Stimulated activated CD4-positive, alpha-beta T cell treated with anti-CD3 and anti-CD28 coated beads, TNF-alpha, amount 100 ng/mL, for 24 hours (primary cell): Measurements from ENCODE around the gene PDHX.
"Not testable (repeated sequence)": the region's sequence is repeated elsewhere in the genome, so short reads cannot be mapped to it uniquely, and the experiment has no call there.

ENCODE experiments used
- DNase-seq, 3 experiments: peaks; one replicate each; pipeline ENCODE4 v3.0.0-alpha.2; 2020; ENCODE audit warnings: low read depth in 3 of 3

Gene PDHX

DNA sequence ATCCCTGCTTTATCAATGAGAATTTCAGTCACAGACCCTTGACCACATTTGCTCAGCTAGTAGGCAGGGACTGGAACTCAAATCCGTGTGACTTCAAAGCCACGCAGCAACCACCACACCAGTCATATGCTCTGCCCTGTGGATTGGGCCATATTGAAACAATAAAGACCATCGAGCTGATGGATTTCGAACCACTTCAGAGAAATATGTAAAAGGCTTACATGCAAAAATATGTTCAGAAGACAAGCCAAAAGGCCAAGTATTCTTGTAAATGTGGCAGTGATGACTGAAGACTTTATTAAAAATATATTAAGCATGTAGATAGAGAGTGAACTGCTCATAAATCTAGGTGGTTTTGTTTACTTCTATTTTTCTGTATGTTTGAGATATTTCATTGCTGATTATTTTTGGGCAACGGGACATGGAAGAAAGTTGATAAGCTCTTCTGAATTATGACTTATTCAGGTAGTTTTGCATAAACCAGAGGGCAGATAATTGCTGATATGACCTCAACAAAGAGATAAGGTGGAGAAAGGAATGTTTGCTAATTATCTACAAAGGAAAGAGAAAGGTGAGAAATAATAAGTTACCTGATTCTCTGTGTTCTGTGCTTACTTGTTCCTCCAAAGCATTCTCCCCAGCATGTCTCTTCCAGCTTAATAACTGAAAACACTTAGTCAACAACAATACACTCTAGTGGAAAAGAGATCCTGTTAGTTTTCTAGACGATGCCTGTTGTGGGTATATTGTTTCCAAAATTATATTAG, 99.4 kb downstream of the PDHX start:
- DNase-seq, result no peak

DNA sequence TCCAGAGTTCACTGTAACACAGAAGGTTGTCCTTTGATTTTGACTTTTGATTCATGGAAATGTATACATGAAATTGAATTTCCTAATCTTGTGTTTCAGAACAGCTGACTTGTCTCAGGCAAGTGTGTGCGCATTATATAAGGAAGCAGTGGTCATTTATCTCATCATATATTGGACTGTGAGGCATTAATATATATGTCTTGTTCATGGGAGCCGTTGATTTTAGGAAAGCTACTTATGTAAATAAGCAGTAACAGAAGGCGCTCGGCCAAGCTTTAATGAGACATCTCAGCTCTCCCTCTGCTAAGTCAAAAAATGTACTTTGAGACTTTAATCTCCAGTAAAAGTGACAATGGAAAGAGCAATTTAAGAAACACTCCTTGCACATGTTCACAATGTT, 100.5 kb downstream of the PDHX start:
- no peak for DNase-seq

DNA sequence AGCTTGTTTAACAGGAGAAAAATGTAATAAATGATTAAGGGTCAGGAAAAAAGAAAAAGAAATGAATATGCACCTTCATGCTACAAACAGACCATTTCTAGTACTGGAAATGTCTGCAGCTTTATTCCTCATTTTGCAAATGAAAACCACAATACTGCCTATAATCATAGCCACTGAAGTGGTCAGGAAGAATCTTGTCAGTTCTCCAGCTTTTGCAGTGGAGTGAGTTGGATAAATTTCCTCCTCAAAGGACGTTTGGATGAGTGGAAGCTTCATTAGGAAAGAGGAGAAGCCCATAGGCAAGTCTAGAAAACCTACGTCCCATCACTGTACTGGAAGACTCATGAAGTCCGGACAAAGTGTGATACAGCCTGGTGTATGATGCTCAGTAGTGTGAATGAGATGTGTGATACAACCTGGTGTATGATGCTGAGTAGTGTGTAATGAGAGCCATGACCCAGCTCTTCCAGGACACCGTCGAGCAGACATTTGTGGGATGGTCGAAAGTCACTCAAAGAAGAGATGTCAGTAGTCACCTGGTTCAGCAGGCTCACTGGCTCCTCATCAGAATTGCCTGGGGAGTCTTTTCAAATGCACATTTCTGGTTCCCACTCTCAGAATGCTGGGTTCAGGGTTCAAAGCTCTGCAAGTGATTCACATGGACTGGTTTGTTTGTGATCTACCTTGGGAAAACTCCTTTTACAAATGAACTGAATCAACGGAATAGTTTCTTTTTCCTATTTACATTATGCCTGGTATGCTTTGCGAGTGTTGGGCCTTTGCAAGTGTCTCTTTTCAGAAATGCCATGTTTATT, 101.3 kb downstream of the PDHX start:
- no peak for DNase-seq

DNA sequence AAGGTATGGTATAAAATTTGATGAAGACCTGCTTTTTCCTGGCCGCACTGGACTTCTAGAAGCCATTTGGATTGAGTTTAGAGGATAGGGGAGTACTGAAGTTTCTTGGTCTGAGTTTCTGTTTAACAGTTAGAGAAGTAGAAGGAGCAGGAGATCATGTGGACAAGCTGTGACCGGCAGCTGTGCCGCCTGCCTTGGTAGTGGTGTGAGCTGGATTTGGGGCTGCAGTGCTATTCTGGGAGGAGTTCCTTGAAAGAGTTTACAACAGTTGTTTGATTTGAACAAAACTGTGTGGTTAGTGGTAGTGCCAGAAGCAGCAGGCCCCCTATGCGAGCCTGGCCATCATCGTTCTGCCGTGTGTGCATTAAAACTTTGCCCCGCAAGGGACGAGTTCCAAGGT, 105.2 kb downstream of the PDHX start:
- no peak for DNase-seq

DNA sequence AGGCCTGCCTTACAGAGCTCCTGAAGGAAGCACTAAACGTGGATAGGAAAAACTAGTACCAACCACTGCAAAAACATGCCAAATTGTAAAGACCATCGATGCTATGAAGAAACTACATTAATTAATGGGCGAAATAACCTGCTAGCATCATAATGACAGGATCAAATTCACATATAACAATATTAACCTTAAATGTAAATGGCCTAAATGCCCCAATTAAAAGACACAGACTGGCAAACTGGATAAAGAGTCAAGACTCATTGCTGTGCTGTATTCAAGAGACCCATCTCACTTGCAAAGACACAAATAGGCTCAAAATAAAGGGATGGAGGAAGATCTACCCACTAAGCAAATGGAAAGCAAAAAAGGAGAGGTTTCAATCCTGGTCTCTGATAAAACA, 107.5 kb downstream of the PDHX start:
- DNase-seq, result not testable (repeated sequence)

DNA sequence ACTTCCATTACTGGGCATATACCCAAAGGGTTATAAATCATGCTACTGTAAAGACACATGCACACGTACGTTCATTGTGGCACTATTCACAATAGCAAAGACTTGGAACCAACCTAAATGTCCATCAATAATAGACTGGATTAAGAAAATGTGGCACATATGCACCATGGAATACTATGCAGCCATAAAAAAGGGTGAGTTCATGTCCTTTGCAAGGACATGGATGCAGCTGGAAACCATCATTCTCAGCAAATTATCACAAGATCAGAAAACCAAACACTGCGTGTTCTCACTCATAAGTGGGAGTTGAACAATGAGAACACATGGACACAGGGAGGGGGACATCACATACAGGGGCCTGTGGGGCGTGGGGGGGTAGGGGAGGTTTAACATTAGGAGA, 111.6 kb downstream of the PDHX start:
- not testable (repeated sequence) for DNase-seq

- no peak for DNase-seq
These were observed 113.7 kb downstream of the PDHX start for GRCh38 chr11:35029979-35030682.

DNA sequence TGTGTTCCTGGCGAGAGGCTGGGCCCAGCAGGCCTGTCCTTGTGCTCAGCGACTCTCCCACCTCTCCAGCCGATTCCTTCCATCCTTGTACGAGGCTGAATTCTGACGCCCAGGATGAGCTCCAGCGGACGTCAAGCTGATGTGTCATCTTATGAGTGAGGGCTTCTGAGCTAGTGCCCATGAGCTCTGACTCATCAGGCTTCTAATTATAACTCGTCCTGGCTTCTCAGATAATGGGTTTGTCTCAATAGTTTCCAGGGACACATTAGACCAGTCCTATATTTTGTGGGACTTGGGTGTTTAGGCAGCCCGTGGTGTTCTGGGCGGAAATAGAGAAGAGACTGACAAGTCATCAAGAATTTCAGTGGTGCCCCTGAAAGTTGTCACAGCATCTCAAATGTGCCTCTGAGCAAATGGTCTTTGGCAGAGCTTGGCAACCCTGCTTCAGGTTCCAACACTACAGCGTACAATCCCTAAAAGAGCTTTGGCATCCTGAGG, 114.3 kb downstream of the PDHX start:
- DNase-seq, result no peak

DNA sequence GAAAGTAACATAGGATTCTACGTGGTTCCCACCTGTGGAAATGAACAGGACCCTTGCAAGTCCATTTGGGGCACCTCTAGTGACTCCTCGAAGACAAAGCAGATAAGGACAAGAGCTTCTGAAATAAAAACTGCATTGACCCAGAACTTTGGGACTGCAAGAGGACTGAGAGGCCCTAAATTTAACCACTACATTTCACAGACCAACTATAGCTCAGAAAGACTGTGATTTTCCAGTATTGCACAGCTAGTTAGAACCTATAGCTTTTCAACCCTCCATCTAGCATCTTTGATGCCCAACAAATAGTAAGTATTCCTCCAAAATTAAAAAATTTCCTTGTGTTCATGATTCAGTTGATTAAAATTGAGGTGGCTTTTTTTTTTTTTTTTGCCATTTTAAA, 114.9 kb downstream of the PDHX start:
- DNase-seq, result no peak

GRCh38 chr11:35031867-35032266, 115.4 kb downstream of the PDHX start:
- DNase-seq, result no peak

DNA sequence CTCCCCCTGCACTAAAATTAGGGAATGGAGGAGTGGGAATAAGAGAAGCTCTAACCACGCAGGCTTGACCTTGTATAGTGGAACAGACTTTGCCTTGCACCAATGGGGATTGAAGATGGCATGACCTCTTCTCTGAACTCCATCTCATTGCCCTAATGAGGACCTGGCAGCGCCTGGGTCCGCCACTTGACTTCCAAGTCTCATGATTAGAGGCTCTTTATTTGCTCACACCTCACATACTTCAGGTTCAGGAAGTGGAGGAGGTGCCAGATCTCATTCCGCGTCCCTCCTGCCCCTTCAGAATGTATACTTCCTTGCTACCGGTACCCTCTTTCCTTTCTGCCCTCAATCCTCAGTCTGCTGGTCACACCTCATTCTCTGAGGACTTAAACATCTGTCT, 116.6 kb downstream of the PDHX start:
- DNase-seq, result no peak

DNA sequence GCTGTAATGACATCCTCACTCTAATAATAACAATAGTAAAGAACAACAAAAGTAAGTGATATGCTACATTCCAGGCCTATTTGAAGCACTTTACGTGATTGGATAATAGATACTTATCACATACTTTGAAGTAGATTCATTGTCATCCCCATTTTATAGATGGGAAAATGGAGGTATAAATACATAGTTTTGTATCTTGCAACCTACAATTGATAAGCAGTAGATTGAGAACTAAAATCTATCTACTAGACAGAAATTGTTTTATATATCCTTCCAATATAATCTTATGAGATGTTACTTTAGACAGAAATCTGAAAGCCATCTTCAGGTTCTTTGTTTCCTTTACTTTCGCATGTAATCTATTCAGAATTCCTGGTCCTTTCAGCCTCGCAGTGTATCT, 118.0 kb downstream of the PDHX start:
- DNase-seq, result no peak

- no peak for DNase-seq
These were observed 119.5 kb downstream of the PDHX start for GRCh38 chr11:35035894-35036408.

DNA sequence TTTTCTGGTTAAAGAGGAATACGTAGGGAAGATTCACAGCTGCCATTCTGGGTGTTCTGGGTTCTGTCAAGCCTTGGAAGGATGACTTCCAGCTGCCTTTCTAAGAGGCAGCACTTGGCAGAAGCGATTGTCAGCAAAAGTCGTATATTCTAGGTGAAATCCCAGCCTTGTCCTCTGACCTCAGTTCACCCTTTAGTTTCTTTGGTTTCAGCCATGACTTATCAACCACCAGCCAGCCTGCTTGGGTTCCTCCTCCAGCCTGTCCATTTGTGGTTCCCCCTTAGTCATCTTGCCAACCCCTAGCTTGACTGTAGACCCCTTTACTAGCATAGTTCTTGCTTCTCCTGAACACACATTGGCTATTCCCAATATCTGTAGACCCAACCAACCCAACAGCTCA, 120.2 kb downstream of the PDHX start:
- DNase-seq, result no peak

- no peak for DNase-seq
These were observed 122.0 kb downstream of the PDHX start for GRCh38 chr11:35038211-35038928.

DNA sequence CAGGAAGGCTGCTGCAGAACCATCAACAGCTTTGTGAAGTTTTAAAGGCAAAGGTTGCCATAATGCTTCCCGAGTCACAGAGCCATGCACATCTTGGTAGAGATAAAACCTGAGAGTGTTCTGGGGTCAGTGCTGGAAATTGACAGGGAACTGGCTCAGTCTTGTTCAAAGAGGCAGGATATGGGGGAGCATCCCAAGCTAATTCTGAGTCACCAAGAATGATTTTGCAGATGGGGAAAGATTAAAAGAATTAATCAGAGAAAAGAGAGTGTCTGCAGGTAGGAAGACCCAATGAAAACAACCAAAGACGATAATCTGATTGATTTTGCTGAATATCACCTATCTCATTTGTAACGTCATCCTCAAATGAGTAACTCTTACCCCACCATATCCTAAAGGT, 122.7 kb downstream of the PDHX start:
- DNase-seq, result no peak

DNA sequence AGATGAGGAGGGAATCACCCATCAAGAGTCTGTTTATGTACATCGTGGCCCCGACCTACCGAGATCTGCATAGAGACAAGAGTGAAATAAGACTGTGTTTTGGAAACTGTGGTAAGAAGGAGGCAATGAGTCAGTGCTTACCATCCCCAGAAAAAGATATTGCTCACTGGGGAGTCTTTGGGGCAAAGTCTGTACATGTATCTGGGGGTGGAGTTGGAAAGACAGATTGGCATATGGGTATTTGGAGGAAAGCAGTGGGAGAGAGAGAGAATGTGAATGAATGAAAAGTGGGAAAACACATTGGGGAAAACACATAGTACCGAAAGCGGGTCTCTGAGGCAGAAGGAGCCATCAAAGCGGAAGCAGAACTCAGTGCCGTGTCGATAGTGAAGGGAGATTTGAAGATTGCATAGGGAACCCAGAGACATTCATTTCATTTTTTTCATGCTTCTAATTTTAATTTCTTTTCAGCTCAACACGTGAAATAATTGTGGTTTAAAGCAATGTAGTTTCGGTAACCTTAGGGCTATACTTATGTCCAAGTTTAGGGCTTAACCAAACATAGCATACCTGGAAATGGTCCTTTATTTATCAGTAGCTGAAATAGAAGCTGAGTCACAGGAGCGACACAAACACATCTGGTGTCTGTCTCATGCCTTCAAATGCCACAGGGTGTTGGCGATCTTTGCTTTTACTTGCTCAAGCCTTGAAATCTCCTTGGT, 124.0 kb downstream of the PDHX start:
- DNase-seq, result peak; percentile 36 to 62 (median 52)

DNA sequence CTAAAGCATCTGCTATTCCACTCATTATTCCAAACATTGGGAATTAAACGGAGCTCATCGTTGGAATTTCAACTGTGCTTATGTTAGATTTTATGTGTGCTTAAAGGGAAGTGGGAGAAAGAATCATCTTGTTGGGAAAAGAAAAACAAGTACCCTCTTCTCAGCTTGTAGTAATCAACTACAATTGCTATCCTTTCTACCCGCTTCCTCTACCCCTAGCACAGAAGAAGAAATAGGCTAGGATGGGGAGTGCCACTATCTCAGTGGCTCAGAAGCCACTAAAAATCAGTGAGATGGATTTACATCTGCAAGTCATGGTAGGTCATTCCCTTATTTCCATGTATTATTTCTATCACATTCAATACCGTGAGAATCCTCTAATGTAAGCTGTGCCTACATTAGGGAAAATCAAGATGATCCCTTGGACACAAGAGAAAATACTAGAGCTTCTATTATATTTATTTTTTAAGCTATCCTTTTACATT, 124.7 kb downstream of the PDHX start:
- no peak for DNase-seq

- DNase-seq, result no peak
These were observed 125.8 kb downstream of the PDHX start for GRCh38 chr11:35042224-35042623.

DNA sequence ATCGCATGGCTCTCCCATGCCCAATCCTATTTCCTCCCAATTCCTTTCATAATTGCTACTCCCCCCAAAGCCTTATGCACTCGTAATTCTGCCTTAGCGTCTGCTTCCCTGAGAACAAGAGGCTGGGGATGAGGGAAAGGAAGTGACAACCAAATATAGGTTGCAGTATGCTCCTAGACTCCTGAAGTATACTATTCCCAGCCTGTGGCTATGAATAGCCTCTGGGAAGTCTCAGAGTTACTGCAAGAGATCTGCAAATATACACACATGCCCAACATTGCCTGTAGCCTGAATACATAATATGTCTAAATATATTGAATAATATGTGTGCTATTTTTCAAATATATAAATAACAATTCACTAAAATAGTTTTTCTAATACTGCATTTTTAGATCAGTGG, 126.5 kb downstream of the PDHX start:
- DNase-seq, result no peak

DNA sequence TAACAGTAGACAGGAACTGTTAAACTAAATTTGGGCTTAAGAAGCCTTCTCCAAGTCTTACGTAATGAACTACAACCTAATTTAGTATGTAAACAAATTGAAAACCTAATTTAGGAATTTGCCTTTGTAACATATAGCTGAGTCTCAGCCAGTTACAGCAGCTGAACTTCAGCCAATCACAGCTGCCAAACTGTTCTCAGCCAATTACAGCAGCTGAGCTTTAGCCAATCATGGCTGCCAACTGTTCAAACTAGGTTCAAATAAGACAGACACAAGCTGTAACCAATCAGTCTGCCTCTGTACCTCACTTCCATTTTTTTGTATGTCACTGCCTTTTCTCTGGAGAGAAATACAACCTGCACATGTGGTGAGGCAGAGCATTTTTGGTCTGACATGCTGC, 127.5 kb downstream of the PDHX start:
- no peak for DNase-seq
